Subcutaneous preadipocyte (primary cell): ENCODE measurements around the gene PDZK1. TPM values are rescaled to one million over a fixed set of nuclear protein-coding genes. Genes with fewer than 3 reads are reported as not detected.

Experiments used
- total RNA-seq: library from RNA; depleted of rRNA; stranded (reverse); fragments of >200 nt; gene quantifications from 2 replicates; pipeline ENCODE4 v1.2.3, GENCODE V29; 2012

Gene PDZK1
- 0.39 TPM in 1 of 2 replicates, not detected in the other for total RNA-seq

DNA sequence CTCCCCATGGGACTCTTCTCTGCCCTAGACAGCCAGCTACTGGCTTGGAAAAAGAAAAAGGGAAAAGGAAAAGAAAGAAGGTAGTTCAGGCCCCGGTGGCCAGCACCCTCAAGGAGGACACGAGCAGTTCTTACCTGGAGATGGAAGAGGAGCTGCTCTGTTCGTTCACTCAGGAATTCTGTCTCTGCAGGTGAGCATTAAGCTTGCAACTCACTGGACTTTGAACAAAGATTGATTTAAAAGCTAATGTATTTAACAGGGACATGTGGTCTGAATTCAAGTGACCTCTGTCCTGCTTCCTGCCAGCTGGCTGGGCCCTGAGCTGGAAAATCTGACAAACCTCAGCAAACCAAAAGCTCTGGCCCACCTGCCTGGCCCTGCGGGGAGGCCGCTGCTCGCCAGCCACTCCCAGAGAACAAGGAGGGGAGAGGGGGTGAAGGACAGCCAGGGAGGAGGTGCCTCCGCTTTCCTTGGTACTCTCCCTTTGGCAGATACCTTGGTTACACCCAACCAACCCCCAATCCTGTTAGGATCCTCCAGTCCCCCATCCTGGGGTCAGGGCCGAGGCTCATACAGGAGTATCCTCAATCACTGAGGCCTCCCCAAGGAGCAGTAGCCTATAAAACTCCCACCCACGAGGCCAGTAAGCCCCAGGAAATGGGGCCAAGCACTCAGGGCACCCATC is at the start of gene PDZK1:
Gene PDZK1 (minus strand): TSS at position 186 of the 685 bp plus-strand sequence. CDS start 19,347 bp downstream, outside the sequence.

DNA sequence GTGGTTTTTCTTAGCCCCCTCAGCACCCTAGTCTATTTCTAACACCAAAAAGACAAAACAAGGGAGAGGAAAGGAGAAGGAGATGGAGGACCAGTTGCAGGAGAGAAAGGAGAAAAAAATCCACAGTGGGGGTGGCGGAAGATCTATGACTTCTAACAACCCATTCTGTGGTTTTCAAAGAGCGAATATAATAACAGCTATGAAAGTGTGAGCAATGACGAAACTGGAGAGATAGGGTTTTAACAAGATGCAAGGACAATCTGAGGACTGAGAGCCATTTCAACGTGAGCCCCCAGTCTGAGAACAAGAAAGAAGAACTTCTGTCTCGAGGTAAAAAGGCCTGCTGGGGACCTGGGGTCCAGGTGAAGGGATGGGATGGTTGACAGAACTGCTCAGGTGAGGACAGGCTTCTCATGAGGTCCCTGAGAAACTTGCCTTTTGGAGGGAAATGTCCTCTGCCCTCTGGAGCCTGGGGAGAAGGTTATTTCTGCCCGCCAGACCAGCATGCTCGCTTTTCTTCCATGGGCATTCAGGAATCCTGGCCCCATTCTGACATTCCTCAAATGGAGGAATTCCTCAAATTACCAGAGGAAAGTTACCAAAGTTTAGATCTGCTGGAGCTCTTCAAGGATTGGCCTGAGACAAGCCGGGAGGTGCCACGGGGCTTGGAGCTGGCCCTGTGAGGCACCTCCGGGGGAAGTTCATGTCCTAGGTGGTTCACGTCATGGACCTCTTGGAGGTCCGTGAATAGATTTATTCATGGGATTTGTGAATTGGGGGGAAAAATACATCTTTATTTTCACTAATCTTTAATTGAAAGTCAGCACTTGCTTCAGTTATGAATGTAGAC is 12.3 kb upstream of the PDZK1 start, which contains the start of gene CD160:
Gene CD160 (plus strand): TSS at position 270 of the 850 bp plus-strand sequence. CDS start 8,829 bp downstream, outside the sequence.

Other genes starting within 250 kb of the PDZK1 start
- 28.7 and 45.2 TPM in 2 replicates for gene GPR89A, start 99.4 kb downstream of the PDZK1 start, total RNA-seq
- gene CD160, start 12.1 kb upstream of the PDZK1 start, total RNA-seq: not detected in 2 replicates
- 13.6 and 19.7 TPM in 2 replicates for gene RNF115, start 116.7 kb upstream of the PDZK1 start, total RNA-seq
- 47.9 and 51.8 TPM in 2 replicates for gene POLR3C, start 116.8 kb upstream of the PDZK1 start, total RNA-seq
- gene NUDT17, start 138.3 kb upstream of the PDZK1 start, total RNA-seq: 1.1 and 1.2 TPM in 2 replicates
- gene PIAS3, start 151.7 kb upstream of the PDZK1 start, total RNA-seq: 19.8 and 21.3 TPM in 2 replicates
- 2.9 and 5.3 TPM in 2 replicates for gene ANKRD35, start 178.5 kb upstream of the PDZK1 start, total RNA-seq
- 34.9 and 96.2 TPM in 2 replicates for gene ITGA10, start 202.7 kb upstream of the PDZK1 start, total RNA-seq
- gene PEX11B, start 211.3 kb upstream of the PDZK1 start, total RNA-seq: 18.4 and 24.3 TPM in 2 replicates
- 59.4 and 71.3 TPM in 2 replicates for gene RBM8A, start 220.1 kb upstream of the PDZK1 start, total RNA-seq